C4-2B (cell line): ENCODE results near the gene ALPL.
"Not testable (repeated sequence)": the region's sequence is repeated elsewhere in the genome, so short reads cannot be mapped to it uniquely, and the experiment has no call there.

ENCODE experiments used
- H3K27ac ChIP-seq: fragments of 450-650 bp; 2 replicates; pipeline ENCODE4 v1.5.1; 2017
- CTCF ChIP-seq: fragments of 450-650 bp; conservative IDR thresholded peaks from 2 replicates; pipeline ENCODE4 v1.5.1; 2017; ENCODE audit warnings: mild to moderate bottlenecking
- ZFX ChIP-seq: fragments of 450-650 bp; IDR thresholded peaks from 2 replicates; pipeline ENCODE4 v1.6.1; 2017

Gene ALPL

DNA sequence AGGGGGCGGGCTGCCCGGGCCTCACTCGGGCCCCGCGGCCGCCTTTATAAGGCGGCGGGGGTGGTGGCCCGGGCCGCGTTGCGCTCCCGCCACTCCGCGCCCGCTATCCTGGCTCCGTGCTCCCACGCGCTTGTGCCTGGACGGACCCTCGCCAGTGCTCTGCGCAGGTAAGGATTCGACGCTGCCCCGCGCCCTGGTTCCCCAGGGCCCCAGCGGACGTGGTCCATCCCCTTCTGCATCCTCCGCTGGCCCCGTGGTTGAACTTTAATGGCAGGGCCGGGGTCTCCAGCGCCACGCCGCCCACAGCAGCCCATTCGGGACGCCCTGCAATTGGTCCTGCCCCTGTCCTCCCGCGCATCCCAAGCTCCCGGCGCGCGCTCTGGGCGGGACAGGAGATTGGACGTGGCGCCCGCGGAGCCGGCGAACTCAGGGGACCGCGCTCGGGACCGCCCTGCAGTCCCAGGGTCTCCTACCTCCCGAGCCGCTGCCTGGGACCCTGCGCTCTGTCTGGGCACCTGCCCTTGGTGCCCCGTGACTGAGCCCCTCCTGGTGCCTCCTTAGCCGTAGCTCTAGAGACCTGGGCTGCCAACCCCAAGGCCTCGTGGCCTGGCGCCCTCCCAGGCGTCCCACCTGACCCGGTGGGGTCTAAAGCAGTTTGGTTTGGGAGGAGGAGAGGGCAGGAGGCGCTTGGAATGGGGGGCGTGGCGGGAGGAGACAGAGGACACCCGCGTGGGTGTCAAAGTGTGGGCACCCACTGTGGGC lies at the start of gene ALPL:
TSS of gene ALPL (plus strand) at position 73 of the 762 bp plus-strand sequence. CDS start 44,659 bp downstream, outside the sequence.
- H3K27ac ChIP-seq = no peak within 1 kb of the TSS
- TF ChIP-seq CTCF = peak; percentile 24
- TF ChIP-seq ZFX = no peak

DNA sequence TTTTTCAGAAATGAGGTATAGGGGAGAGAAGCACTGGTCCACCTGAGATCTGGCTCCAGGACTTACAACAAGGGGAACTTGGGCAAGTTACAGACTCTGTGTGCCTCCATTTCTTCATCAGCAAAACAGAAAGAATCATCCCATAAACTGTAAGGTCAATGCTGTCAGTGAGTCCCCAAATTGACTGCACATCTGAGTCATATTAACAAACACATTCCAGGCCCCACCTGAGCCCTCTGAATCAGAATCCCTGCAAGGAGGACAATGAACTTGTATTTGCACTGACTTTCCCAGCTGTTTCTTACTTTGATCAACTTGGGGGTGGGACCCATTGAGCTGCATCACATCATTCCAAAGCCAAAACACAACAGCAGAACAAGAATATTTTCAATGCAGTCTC lies 44.1 kb upstream of the ALPL start:
- not testable (repeated sequence) for H3K27ac ChIP-seq

GRCh38 chr1:21467946-21468345 lies 41.3 kb upstream of the ALPL start:
- not testable (repeated sequence) for H3K27ac ChIP-seq

DNA sequence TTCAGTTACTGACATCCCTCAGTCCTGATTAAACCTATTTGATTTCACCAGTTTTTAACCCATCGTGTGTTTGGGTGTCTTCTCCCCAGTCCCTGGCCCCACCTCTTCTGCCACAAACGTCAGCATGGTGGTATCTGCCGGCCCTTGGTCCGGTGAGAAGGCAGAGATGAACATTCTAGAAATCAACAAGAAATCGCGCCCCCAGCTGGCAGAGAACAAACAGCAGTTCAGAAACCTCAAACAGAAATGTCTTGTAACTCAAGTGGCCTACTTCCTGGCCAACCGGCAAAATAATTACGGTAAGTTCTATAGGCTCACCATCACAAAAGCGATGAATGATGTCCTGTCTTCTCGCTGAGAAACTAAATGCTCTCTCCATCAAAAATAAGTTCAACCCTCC lies 40.6 kb upstream of the ALPL start:
- TF ChIP-seq ZFX (no peak), CTCF (peak; percentile 18; the same call in 1 of the 2 replicates)
- no peak overlapping the region for H3K27ac ChIP-seq

GRCh38 chr1:21469581-21469980 lies 39.6 kb upstream of the ALPL start:
- H3K27ac ChIP-seq = no peak overlapping the region
- TF ChIP-seq CTCF (no peak), ZFX (no peak)

GRCh38 chr1:21472861-21473260 lies 36.4 kb upstream of the ALPL start:
- TF ChIP-seq CTCF (no peak), ZFX (no peak)
- H3K27ac ChIP-seq = no peak overlapping the region

- H3K27ac ChIP-seq = no peak overlapping the region
- no peak for TF ChIP-seq CTCF
- TF ChIP-seq ZFX = no peak
These were observed 30.9 kb upstream of the ALPL start for GRCh38 chr1:21478356-21478755.

DNA sequence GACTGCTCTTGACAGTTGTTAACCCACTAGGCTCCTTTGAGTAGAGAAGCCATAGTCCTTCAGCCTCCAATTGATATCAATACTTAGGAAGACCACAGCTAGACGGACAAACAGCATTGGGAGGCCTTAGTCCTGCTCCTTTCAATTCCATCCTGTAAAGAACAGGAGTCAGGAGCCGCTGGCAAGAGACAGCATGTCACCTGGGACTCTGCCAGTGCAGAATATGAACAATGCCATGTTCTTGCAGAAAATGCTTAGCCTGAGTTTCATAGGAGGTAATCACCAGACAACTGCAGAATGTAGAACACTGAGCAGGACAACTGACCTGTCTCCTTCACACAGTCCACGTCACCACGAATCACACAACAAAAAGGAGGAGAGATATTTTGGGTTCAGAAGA lies 25.3 kb upstream of the ALPL start:
- H3K27ac ChIP-seq = not testable (repeated sequence)

GRCh38 chr1:21489146-21489545 lies 20.1 kb upstream of the ALPL start:
- TF ChIP-seq CTCF (no peak), ZFX (no peak)
- H3K27ac ChIP-seq = no peak overlapping the region
